GM21423 (cell line): ENCODE results near the gene TPST2.
"Not testable (repeated sequence)": the region's sequence is repeated elsewhere in the genome, so short reads cannot be mapped to it uniquely, and the experiment has no call there.

ENCODE experiments used
- ATAC-seq: cut with Tn5 transposase; IDR thresholded peaks from one replicate; pipeline ENCODE4 v1.9.1; 2021; ENCODE audit warnings: mild to moderate bottlenecking, moderate library complexity; ENCODE audit not compliant: unreplicated experiment

Gene TPST2

GRCh38 chr22:26589845-26590736 lies at the start of gene TPST2:
Gene TPST2, minus strand, starts transcription at chr22:26590132. Its CDS starts 48,502 bp downstream, at chr22:26541630.
- peak; percentile 62 for ATAC-seq

GRCh38 chr22:26636296-26636695 lies 46.4 kb upstream of the TPST2 start:
- no peak for ATAC-seq

GRCh38 chr22:26635117-26635516 lies 45.2 kb upstream of the TPST2 start:
- ATAC-seq = no peak

- ATAC-seq = no peak
Measured at GRCh38 chr22:26634189-26634588, 44.3 kb upstream of the TPST2 start.

GRCh38 chr22:26632422-26633155 lies 42.7 kb upstream of the TPST2 start:
- no peak for ATAC-seq

- no peak for ATAC-seq
Measured at GRCh38 chr22:26631282-26631681, 41.4 kb upstream of the TPST2 start.

GRCh38 chr22:26629988-26630761 lies 40.2 kb upstream of the TPST2 start:
- no peak for ATAC-seq

GRCh38 chr22:26624803-26625202 lies 34.9 kb upstream of the TPST2 start:
- no peak for ATAC-seq

- ATAC-seq = no peak
Measured at GRCh38 chr22:26623984-26624383, 34.1 kb upstream of the TPST2 start.

GRCh38 chr22:26621663-26622062 lies 31.7 kb upstream of the TPST2 start, which contains the start of gene CRYBA4:
Gene CRYBA4, plus strand, starts transcription at chr22:26621963. Its CDS starts 634 bp downstream, at chr22:26622597.
- no peak for ATAC-seq

GRCh38 chr22:26620197-26620596 lies 30.3 kb upstream of the TPST2 start:
- ATAC-seq = no peak

GRCh38 chr22:26619510-26619909 lies 29.6 kb upstream of the TPST2 start:
- no peak for ATAC-seq

GRCh38 chr22:26618455-26618854 lies 28.5 kb upstream of the TPST2 start:
- ATAC-seq = no peak

GRCh38 chr22:26617271-26618199 lies 27.6 kb upstream of the TPST2 start, which contains the start of gene CRYBB1:
Gene CRYBB1, minus strand, starts transcription at chr22:26618027. Its CDS starts 1,708 bp downstream, at chr22:26616319.
- ATAC-seq = no peak

GRCh38 chr22:26616650-26617049 lies 26.7 kb upstream of the TPST2 start:
- no peak for ATAC-seq

- no peak for ATAC-seq
Measured at GRCh38 chr22:26615830-26616435, 26.0 kb upstream of the TPST2 start.

- ATAC-seq = peak; percentile 45
Measured at GRCh38 chr22:26615149-26615548, 25.2 kb upstream of the TPST2 start.

- no peak for ATAC-seq
Measured at GRCh38 chr22:26614322-26614721, 24.4 kb upstream of the TPST2 start.

GRCh38 chr22:26613753-26614152 lies 23.8 kb upstream of the TPST2 start:
- ATAC-seq = not testable (repeated sequence)
